K562 (cell line): ENCODE results near the gene PPP1R36.

Experiments
- EZH2 ChIP-seq: IDR thresholded peaks from 2 replicates; pipeline ENCODE4 v1.6.1; 2012; ENCODE audit warnings: low read depth, mild to moderate bottlenecking, inconsistent platforms, low read length, borderline replicate concordance
- MEIS2 ChIP-seq: fragments of 450-650 bp; IDR thresholded peaks from 2 replicates; pipeline ENCODE4 v1.6.1; 2014; ENCODE audit warnings: mild to moderate bottlenecking; ENCODE audit not compliant: partially characterized antibody
- SP1 ChIP-seq: sonication (generic); formaldehyde crosslinking; IDR thresholded peaks from 2 replicates; pipeline ENCODE4 v1.8.1; 2022; ENCODE audit warnings: mild to moderate bottlenecking, missing genetic modification reagents
- YY1 ChIP-seq, 3 experiments: IDR thresholded peaks; 2 replicates each; pipeline ENCODE4 v1.6.1; 2011; ENCODE audit warnings: low read length in 2 of 3, mild to moderate bottlenecking in 2 of 3, moderate library complexity in 2 of 3, borderline replicate concordance in 1 of 3, control low read depth in 1 of 3, low read depth in 1 of 3; ENCODE audit not compliant: insufficient read depth in 3 of 3, insufficient replicate concordance in 2 of 3, control insufficient read depth in 1 of 3, insufficient read length in 1 of 3; ENCODE audit errors: extremely low read depth in 1 of 3
- ZNF239 ChIP-seq: fragments of 250-450 bp; sonication (Bioruptor Pico); IDR thresholded peaks from 2 replicates; pipeline ENCODE4 v1.4.0; 2020; ENCODE audit warnings: mild to moderate bottlenecking

DNA sequence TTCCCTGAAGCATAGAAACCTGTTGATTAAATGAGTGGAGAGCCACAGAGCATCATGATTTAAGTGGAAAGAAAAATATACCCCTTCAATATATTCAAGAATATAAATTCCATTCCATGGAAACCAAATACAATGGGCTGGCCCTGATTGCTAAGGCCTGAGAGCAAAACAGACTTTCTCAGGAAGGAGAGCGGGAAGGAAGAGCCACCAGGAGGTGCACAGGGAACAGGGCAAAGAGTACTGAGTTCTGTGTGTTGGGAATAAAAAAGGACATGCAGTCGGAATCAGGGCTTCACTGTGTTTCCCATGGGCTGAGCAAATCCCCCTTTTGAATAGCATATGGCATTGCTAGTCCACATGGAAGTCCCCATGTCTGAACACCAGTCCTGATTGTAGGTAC is 84.8 kb downstream of the PPP1R36 start:
- TF ChIP-seq SP1, result no peak
- TF ChIP-seq YY1 (IDR thresholded peaks at IDR 0.05; ENCODE audit: borderline replicate concordance in 1 of 3, control insufficient read depth in 1 of 3, extremely low read depth in 1 of 3, insufficient read depth in 3 of 3, insufficient read length in 1 of 3, insufficient replicate concordance in 2 of 3, low read depth in 1 of 3, low read length in 2 of 3), result no peak
- TF ChIP-seq ZNF239 (CRISPR knock-in tag), result no peak
- no peak for TF ChIP-seq MEIS2
- TF ChIP-seq EZH2, result no peak
